ENCODE measurements around the gene LYPD3. TPM values are rescaled to one million over a fixed set of nuclear protein-coding genes. Genes with fewer than 3 reads are reported as not detected.

Gene LYPD3
- total RNA-seq, 1 donor: 0.43 TPM

DNA sequence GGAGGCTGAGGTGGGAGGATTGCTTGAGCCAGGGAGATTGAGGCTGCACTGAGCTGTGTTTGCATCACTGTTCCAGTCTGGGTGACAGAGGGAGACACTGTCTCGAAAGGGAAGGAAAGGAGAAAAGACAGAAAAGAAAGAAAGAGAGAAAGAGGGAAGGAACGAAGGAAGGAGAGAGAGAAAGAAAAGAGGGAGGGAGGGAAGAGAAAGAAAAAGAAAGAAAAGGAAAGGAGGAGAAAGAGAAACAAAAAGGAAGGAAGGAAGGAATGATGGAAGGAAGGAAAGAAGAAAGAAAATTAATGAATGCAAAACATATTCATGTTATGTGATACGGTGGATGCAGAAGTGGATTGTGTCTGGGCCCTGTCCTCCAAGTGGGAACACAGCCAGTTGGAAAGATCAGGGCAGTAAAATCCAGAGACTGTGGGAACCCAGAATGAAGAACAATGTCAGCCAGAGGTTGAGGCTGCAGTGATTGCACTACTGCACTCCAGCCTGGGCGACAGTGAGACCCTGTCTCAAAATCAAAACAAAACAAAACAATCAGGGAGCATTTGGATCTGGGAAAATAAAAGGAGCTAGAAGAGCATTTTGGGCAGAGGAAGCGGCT is 32.9 kb upstream of the LYPD3 start:
- DNase-seq (ENCODE audit: low read depth): no peak
- no peak overlapping the region for H3K4me3 ChIP-seq (ENCODE audit: low read depth, low read length)
- TF ChIP-seq, protein P1, sequence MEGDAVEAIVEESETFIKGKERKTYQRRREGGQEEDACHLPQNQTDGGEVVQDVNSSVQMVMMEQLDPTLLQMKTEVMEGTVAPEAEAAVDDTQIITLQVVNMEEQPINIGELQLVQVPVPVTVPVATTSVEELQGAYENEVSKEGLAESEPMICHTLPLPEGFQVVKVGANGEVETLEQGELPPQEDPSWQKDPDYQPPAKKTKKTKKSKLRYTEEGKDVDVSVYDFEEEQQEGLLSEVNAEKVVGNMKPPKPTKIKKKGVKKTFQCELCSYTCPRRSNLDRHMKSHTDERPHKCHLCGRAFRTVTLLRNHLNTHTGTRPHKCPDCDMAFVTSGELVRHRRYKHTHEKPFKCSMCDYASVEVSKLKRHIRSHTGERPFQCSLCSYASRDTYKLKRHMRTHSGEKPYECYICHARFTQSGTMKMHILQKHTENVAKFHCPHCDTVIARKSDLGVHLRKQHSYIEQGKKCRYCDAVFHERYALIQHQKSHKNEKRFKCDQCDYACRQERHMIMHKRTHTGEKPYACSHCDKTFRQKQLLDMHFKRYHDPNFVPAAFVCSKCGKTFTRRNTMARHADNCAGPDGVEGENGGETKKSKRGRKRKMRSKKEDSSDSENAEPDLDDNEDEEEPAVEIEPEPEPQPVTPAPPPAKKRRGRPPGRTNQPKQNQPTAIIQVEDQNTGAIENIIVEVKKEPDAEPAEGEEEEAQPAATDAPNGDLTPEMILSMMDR (IDR thresholded peaks at IDR 0.05; ENCODE audit: insufficient read depth, low read depth, low read length): no peak

DNA sequence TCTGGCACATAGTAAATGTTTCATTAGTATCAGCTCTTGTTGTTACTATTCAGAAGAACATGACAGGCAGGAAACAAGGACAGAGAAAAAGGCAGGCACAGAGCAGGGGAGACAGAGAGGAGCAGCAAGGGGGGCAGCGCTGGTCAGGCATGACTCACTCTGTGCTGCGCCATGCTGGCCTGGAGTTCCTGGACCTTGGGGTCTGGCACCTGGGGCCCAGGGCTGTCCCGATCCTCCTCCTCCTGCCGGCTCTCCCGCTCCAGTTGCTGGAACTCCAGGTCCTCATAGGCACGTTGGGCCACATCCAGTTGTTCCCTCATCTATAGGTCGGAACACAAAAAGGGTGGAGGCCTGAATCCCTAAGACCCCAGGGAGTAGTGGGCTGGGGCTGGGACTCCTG is 31.6 kb upstream of the LYPD3 start:
- no peak for DNase-seq (ENCODE audit: low read depth)
- no peak overlapping the region for H3K4me3 ChIP-seq (ENCODE audit: low read depth, low read length)
- TF ChIP-seq, protein P1 (IDR thresholded peaks at IDR 0.05; ENCODE audit: insufficient read depth, low read depth, low read length): no peak

- no peak overlapping the region for H3K4me3 ChIP-seq (ENCODE audit: low read depth, low read length)
- no peak for DNase-seq (ENCODE audit: low read depth)
- TF ChIP-seq, protein P1 (IDR thresholded peaks at IDR 0.05; ENCODE audit: insufficient read depth, low read depth, low read length): no peak
Observed at GRCh38 chr19:43495082-43495481, 29.7 kb upstream of the LYPD3 start.

GRCh38 chr19:43490759-43491158 is 25.4 kb upstream of the LYPD3 start:
- no peak for DNase-seq (ENCODE audit: low read depth)
- TF ChIP-seq, protein P1 (IDR thresholded peaks at IDR 0.05; ENCODE audit: insufficient read depth, low read depth, low read length): no peak
- no peak overlapping the region for H3K4me3 ChIP-seq (ENCODE audit: low read depth, low read length)

- DNase-seq (ENCODE audit: low read depth): no peak
- TF ChIP-seq, protein P1 (IDR thresholded peaks at IDR 0.05; ENCODE audit: insufficient read depth, low read depth, low read length): no peak
- H3K4me3 ChIP-seq (ENCODE audit: low read depth, low read length): no peak overlapping the region
Observed at GRCh38 chr19:43489979-43490599, 24.7 kb upstream of the LYPD3 start.

- TF ChIP-seq, protein P1 (IDR thresholded peaks at IDR 0.05; ENCODE audit: insufficient read depth, low read depth, low read length): no peak
- peak; percentile 62 for DNase-seq (ENCODE audit: low read depth)
- H3K4me3 ChIP-seq (ENCODE audit: low read depth, low read length): no peak overlapping the region
Observed at GRCh38 chr19:43489310-43489709, 23.9 kb upstream of the LYPD3 start.
